ENCODE data around the gene NLRP3. TPM values are rescaled to one million over a fixed set of nuclear protein-coding genes. Genes with fewer than 3 reads are reported as not detected.

Gene NLRP3
- total and polyA plus RNA-seq, 2 of the 13 experiments (the other 11 are each of a cell fraction or from before 2014, with no cell fraction given): not detected

DNA sequence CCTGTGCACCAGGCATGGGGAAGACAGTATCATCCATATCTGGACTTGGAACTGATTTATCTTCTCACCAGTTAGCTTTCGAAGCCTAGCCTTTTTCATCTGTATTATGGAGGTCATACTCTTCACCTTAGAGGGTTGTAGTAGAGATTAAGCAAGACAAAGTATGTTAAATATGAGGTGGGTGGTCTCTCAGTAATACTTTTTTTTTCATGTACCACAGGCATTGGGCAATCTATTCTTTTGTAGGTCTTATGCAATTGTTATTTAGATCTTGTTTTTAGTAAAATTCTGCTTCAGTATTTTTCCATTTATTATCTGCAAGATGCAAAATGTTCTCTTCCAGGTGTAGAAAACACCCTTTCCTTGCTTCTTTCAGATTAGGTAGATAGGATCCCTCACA is 77.1 kb downstream of the NLRP3 start (continued):
- TF ChIP-seq, protein P1, sequence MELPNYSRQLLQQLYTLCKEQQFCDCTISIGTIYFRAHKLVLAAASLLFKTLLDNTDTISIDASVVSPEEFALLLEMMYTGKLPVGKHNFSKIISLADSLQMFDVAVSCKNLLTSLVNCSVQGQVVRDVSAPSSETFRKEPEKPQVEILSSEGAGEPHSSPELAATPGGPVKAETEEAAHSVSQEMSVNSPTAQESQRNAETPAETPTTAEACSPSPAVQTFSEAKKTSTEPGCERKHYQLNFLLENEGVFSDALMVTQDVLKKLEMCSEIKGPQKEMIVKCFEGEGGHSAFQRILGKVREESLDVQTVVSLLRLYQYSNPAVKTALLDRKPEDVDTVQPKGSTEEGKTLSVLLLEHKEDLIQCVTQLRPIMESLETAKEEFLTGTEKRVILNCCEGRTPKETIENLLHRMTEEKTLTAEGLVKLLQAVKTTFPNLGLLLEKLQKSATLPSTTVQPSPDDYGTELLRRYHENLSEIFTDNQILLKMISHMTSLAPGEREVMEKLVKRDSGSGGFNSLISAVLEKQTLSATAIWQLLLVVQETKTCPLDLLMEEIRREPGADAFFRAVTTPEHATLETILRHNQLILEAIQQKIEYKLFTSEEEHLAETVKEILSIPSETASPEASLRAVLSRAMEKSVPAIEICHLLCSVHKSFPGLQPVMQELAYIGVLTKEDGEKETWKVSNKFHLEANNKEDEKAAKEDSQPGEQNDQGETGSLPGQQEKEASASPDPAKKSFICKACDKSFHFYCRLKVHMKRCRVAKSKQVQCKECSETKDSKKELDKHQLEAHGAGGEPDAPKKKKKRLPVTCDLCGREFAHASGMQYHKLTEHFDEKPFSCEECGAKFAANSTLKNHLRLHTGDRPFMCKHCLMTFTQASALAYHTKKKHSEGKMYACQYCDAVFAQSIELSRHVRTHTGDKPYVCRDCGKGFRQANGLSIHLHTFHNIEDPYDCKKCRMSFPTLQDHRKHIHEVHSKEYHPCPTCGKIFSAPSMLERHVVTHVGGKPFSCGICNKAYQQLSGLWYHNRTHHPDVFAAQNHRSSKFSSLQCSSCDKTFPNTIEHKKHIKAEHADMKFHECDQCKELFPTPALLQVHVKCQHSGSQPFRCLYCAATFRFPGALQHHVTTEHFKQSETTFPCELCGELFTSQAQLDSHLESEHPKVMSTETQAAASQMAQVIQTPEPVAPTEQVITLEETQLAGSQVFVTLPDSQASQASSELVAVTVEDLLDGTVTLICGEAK (IDR thresholded peaks at IDR 0.05): no peak
- TF ChIP-seq, protein P1 (CRISPR knock-in tag; IDR thresholded peaks at IDR 0.05): no peak
- no peak for TF ChIP-seq ZNF446 (CRISPR knock-in tag; IDR thresholded peaks at IDR 0.05)

DNA sequence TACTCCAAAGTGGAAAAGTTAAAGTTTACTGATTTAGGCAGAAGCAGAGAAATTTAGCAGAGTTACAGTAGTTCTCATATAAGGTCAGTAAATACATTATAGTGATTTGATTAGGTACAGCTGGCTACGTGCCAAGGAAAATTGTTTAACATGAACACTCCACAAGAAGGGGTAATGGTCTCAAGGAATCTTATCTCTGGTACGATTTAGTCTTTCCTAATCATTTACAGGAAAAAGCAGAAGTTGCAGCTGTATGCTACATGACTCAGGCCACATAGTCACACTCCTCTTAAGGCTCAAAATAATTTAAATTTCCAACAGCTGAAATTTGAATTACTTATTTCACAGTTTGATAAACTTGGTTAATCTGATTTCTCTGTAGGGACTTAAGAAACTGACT is 78.8 kb downstream of the NLRP3 start:
- Histone ChIP-seq H2AFZ (ENCODE audit: low read length) (no peak overlapping the region), H3K4me2 (ENCODE audit: low read depth, low read length) (no peak overlapping the region), H3K4me1 (ENCODE audit: insufficient read depth, low read length) (no peaks in the 10 kb centered on the region), H3K9me3 (ENCODE audit: low read length) (no peaks in the 10 kb centered on the region), H3K36me3 (replicated peaks in 1 of 2; ENCODE audit: control insufficient read depth in 1 of 2, insufficient read depth in 2 of 2, low read length in 2 of 2) (no peaks in the 10 kb centered on the region), H3K27me3 (ENCODE audit: control insufficient read depth in 1 of 2, insufficient read depth in 2 of 2, low read length in 2 of 2) (peaks cover 0 to 3% of the 10 kb centered on the region in 2 experiments; a peak in 1 of 5 replicates), H3K79me2 (ENCODE audit: insufficient read depth, low read length) (no peaks in the 10 kb centered on the region), H3K9ac (ENCODE audit: insufficient read depth, low read depth, low read length) (no peak overlapping the region), H3K4me3 (replicated peaks in 1 of 3; ENCODE audit: insufficient read depth in 1 of 3, low read depth in 2 of 3, low read length in 3 of 3) (no peak overlapping the region), H4K20me1 (ENCODE audit: insufficient read depth, low read length) (no peaks in the 10 kb centered on the region), H3K27ac (ENCODE audit: extremely low read length, insufficient read depth, low read length) (no peak overlapping the region)
- WGBS (ENCODE audit: low lambda C conversion rate): 2% methylated on average over 2 of the region's 2 CpGs
- no TSS peak for BruUV-seq (replicated peaks)
- POLR2A ChIA-PET: no interaction called here
- in situ Hi-C loops (cut with HindIII; ENCODE audit: extremely low pct_ligation_motif_present, low pct_unique_long_range_greater_than_20kb) (no loop called here), intact Hi-C loops (cut with micrococcal nuclease; ENCODE audit: unreplicated experiment) (no loop called here)
- FAIRE-seq (no peak), DNase-seq (ENCODE audit: low spot score) (no peak), ATAC-seq (no peak)
- TF ChIP-seq ZNF234 (CRISPR knock-in tag; conservative IDR thresholded peaks at IDR 0.05) (no peak), LCORL (IDR thresholded peaks at IDR 0.05) (0 out of 2 replicates have a peak, but pooled peaks have one; percentile 25), LCORL (CRISPR knock-in tag; IDR thresholded peaks at IDR 0.05) (no peak)
- CTCF ChIA-PET (ENCODE audit: low intra/inter-chr PET ratio, low total read pairs): no interaction called here

All from HepG2 (cell line).